Stimulated activated CD8-positive, alpha-beta memory T cell treated with anti-CD3 and anti-CD28 coated beads, Interleukin-7, amount 100 ng/mL, for 4 hours (primary cell): Measurements from ENCODE around the gene TTC27.

Source experiments
- DNase-seq, 2 donors: peaks; one replicate each; pipeline ENCODE4 v3.0.0-alpha.2; 2020; ENCODE audit warnings: low read depth in 2 of 2

The TTC27 gene

GRCh38 chr2:32755666-32756065 lies 127.8 kb downstream of the TTC27 start:
- no peak for DNase-seq

DNA sequence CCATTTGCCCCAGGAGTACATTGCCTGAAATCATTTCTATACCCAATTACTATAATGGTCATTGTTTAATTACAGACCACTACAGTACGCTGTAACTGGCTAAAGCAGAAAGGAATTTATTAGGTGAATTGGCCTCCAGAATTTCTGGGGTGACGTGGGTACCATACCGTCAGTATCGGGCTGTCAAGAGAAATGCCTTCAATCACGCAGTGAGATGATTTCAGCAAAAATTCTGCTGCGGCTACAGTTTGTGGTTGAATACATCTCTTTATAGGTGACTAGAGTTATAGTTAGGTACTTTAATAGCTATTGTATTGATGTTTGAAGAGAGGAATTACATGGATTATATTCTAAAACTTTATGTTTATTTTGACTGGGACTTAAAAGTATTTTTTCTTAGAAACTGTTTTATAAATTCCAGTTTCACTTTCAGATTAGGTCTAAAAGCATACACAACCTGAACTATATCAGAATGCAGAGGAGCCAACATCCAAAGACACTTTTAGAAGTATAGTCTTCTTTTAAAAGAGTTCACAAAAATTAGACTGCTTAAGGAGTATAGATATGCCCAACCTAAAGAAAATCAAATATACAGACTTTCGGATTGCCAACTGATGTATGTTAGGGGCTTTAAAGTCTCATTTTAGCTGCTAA lies 128.4 kb downstream of the TTC27 start:
- no peak for DNase-seq

DNA sequence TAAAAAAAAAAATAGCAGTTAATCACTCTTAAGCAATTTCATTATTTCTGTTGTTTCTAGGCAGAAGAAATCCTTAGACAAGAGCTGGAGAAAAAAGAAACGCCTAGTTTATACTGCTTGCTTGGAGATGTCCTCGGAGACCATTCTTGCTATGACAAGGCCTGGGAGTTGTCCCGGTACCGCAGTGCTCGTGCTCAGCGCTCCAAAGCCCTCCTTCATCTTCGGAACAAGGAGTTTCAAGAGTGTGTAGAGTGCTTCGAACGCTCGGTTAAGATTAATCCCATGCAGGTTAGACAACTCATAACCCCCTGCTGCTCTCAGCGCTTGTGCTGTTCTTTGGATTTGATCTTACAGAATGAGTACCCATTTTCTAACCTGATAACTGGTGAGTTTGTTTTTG lies 130.4 kb downstream of the TTC27 start:
- DNase-seq: no peak

DNA sequence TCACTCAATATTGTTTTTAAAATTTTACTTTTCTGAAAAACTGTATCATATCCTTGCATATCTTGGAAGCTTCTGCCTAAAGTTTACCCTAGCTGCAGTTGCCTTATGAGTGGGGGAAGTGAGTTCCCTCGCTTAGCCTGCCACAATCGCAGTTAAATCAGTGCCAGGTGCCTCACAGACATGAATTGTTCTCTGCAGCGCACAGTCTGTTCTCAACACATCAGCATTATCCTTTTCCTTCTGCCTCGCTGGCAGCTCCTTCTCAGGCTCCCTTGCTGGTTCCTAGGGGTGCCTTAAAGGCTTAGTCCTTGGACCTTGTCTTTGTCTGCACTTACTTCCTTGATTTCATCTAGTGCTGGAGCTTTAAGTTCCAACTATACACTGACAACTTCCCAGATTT lies 132.8 kb downstream of the TTC27 start:
- no peak for DNase-seq

DNA sequence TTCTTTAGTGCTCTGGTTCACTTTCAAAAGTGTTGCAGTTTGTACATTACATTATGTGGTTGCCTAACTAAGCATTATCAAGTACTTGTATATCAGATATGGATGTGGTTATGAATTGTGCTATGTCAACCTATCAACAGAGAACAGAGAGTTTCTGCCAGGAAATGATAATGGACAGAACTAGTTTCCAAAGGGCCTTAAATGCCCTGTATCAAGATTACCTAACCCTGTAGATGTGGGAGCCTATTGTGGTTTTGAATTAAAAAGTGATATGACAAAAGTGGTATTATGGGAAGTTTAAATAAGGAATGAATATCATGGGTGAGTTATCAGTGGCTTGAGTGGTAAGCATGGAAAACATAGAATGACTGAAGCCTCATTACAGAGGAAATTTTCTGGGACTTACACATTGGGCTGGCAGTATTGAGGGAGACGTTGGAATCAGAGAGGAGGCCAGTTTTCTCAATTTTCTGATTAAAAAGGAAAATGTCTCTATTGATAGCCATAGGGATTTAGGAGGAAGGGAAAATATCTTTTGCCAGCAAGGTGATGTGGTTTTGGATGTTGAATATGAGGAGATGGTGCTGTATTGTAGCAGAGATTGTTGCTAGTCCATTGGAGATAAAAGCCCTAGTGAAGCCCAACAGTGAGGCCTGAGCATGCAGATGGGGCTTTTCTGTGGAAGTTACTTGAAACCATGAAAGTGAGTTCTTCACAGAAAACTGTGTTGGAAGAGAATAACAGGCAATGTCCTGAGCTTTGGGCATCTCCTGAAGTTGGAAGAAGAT lies 140.7 kb downstream of the TTC27 start:
- DNase-seq: no peak

GRCh38 chr2:32770360-32770759 lies 142.5 kb downstream of the TTC27 start:
- DNase-seq: no peak

GRCh38 chr2:32772638-32773447 lies 145.0 kb downstream of the TTC27 start:
- DNase-seq: no peak

- DNase-seq: no peak
Observed at GRCh38 chr2:32773448-32773808, 145.6 kb downstream of the TTC27 start.

GRCh38 chr2:32775954-32776353 lies 148.1 kb downstream of the TTC27 start:
- no peak for DNase-seq

- DNase-seq: no peak
Observed at GRCh38 chr2:32777714-32778113, 149.9 kb downstream of the TTC27 start.

DNA sequence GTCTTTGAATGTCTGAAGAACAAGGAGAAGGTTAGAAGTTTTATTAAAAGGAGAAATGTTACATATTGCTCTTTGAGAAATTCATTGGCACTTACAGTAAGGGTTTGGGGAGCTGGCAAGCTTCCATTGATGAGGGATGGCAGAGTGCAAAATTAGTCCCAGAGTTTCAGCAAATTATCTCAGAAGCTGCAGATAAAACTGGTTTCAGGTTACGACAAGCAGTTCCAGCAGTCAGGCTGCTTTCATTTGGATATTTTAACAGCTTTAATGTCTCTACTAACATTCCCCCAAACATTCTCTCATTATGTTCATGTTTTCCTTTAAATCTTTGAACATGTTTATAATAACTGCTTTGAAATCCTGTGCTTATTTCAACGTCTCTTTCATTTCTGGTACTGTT lies 153.1 kb downstream of the TTC27 start:
- no peak for DNase-seq

DNA sequence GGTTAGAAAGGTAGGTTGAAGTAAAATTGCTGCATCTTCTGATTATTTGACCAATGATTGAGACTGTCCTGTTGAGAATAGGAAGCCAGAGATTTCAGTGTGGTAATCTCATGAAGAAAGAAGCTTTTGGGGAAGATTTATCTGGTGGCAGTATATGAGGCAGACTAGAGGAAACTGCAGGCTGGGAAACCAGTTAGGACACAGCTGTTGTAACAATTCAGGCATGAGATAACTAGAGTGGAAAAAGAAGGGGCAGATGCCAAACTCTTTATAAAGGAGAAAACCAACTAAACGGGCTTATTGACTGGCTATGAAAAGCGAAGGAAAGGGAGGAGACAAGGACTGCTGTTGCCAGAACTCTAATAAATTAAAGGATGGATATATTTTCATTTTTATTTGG lies 155.6 kb downstream of the TTC27 start:
- no peak for DNase-seq

DNA sequence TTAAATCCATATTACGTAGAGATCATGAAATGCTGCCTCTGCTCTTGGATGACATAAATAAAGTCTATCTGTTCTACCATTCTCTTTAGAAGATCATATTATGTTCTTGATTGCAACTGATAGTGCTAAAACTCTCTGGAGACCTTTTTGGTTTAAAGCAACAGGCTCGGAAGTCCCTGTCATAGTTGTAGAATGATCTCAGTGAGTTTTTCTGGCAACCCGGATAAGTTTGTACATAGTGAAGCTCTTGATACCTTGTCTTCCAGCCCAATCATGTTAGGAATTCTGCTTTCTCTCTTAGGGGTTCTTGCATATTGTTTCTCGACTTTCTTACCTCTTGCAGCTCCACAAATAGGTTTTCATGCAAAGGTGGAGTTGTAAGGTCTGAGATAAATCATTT lies 156.1 kb downstream of the TTC27 start:
- no peak for DNase-seq

- DNase-seq: no peak
Observed at GRCh38 chr2:32787207-32787606, 159.4 kb downstream of the TTC27 start.

GRCh38 chr2:32788114-32788513 lies 160.3 kb downstream of the TTC27 start:
- DNase-seq: no peak

DNA sequence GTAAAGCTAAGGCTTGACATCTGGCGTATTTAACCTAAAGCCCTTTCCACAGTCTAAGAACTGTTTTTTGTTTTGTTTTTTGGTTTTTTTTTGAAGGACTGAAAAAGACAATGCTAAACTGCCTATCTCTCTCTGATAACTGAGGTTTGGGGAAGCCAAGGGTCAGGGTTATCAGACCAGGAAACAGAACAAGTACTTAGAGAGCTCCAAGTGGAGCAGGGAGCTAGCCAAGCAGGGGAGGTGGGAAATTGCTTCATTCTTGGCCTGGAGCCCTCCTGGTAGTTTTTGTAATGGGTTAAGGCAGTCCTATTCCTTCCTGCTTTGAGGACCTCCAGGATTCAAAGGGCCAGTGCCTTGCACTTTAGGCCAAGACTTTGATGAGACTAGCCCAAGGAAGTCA lies 164.6 kb downstream of the TTC27 start:
- DNase-seq: no peak

DNA sequence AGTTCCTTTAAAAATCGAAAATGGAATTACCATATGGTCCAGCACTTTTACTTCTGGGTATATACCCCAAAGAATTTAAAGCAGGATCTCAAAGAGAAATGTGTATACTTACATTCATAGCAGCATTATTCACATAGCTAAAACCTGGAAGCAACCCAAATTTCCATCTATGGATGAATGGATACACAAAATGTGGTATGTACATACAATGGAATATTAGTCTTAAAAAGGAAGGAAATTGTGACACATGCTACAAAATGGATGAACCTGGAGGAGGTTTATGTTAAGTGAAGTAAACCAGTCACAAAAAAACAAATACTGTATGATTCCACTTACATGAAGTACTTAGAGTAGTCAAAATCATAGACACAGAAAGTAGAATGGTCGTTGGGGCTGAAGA lies 171.0 kb downstream of the TTC27 start:
- DNase-seq: no peak

- DNase-seq: no peak
Observed at GRCh38 chr2:32801741-32802140, 173.9 kb downstream of the TTC27 start.

DNA sequence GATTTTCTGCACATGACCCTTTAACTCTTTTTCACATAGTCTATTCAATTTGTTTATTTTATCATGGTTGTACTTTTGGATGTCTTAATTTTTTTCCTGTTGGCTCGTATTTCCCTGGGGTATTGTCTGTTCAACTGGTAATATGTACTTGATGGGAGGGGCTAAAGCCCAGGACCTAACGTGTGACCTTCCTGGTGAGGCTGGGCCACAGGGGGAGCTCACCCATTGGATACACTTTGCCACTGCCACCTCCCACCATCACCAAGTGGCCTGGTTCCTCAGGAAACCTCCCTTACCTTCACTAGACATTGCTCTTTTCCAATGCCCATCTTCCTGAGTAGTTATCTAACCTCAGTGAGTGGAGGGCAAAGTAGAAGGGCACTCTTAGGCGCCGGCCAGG lies 175.0 kb downstream of the TTC27 start:
- DNase-seq: no peak

DNA sequence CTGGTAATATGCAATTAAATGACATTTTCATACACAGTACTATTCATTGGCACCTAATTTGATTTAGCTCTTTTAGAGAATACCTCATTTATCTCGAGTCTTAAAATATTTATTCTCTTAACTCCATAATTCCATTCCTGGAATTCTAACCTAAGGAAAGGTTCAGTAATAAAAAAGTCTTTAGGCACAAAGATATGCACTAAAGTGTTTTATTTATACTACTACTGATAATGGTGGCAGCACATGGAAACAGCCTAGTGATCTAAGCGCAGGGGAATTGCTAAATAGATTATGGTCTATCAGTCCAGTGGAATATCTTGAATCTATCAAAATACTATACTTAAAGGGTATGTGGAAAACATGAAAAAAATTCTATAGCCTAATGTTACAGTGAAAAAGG lies 176.4 kb downstream of the TTC27 start:
- DNase-seq: no peak

GRCh38 chr2:32805104-32806095 lies 177.6 kb downstream of the TTC27 start:
- no peak for DNase-seq

- no peak for DNase-seq
Observed at GRCh38 chr2:32806857-32807256, 179.0 kb downstream of the TTC27 start.
